Measurements from ENCODE around the gene ITGA3. TPM values are rescaled to one million over a fixed set of nuclear protein-coding genes. Genes with fewer than 3 reads are reported as not detected.

ITGA3 gene
- total RNA-seq, 1 experiment from 2014 or later, result 22.5 TPM

DNA sequence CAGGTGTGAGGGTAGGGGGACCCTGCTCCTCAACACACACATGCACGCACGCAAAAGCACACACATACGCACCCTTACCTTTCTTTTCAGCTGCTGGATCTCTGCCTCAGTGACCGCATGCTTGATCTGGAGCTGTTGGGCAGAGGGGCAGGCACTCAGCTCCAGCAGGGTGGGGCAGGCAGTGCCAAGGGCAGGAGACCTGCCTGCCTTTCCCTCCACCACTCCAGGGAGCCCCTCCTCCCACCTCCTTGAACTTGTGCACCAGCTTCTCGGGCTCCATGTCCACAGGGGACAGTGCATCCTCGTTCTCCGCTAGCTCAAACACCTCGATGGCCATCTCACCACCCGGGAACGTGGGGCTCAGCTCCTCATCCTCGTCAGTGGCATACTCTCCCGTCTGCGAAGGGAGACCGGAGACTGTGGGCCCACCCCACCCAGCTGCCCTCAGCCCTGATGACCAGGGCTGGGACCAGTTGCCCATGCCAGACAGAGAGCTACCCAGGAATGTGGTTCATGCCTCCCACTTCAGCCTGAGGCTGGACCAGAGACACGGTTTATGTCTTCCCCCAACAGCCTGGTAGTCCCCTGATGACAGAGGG lies 83.4 kb downstream of the ITGA3 start:
- Histone ChIP-seq H2BK12ac (ENCODE audit: insufficient read length, low read depth, low read length) (no peak overlapping the region), H3K79me2 (ENCODE audit: insufficient read depth, low read length) (no peaks in the 10 kb centered on the region), H2BK5ac (ENCODE audit: insufficient read length, low read length) (no peak overlapping the region), H3K4ac (ENCODE audit: low read depth, low read length) (no peak overlapping the region), H2BK20ac (ENCODE audit: low read depth, low read length, poor library complexity, severe bottlenecking) (no peak overlapping the region), H2AK5ac (ENCODE audit: insufficient read length, low read length) (no peak overlapping the region), H3K4me2 (ENCODE audit: insufficient read depth, insufficient read length, low read length) (no peak overlapping the region), H3K56ac (ENCODE audit: insufficient read length, low read depth, low read length) (no peak overlapping the region), H4K8ac (replicated peaks; ENCODE audit: insufficient read length, low read depth, low read length) (no peak overlapping the region), H4K91ac (ENCODE audit: insufficient read length, low read depth, low read length) (no peak overlapping the region), H2AFZ (ENCODE audit: low read length) (no peak overlapping the region), H3K79me1 (ENCODE audit: insufficient read depth, low read depth, low read length, poor library complexity, severe bottlenecking) (no peaks in the 10 kb centered on the region), H3K27me3 (ENCODE audit: insufficient read depth, low read length) (no peaks in the 10 kb centered on the region), H2BK120ac (ENCODE audit: low read depth, low read length, poor library complexity, severe bottlenecking) (no peak overlapping the region), H3T11ph (ENCODE audit: low read length) (no peak overlapping the region), H4K20me1 (ENCODE audit: control insufficient read depth, insufficient read depth, insufficient read length) (peaks cover 2% of the 10 kb centered on the region), H3K9me3 (ENCODE audit: control insufficient read depth, low read depth, low read length) (no peaks in the 10 kb centered on the region), H3K23ac (ENCODE audit: insufficient read length, low read depth, low read length) (no peak overlapping the region), H2BK15ac (ENCODE audit: low read depth, low read length) (no peak overlapping the region), H3K23me2 (ENCODE audit: insufficient read length, low read depth, low read length, poor library complexity, severe bottlenecking) (no peaks in the 10 kb centered on the region), H3K4me1 (ENCODE audit: insufficient read depth, low read length) (no peaks in the 10 kb centered on the region; the same call in 1 of the 2 replicates), H4K5ac (ENCODE audit: insufficient read length, low read depth, low read length) (no peak overlapping the region), H3K27ac (ENCODE audit: insufficient read length, low read depth, low read length) (no peak overlapping the region), H3K14ac (ENCODE audit: insufficient read depth, low read length) (no peak overlapping the region), H3K18ac (ENCODE audit: insufficient read length, low read depth, low read length) (no peak overlapping the region), H3K9ac (ENCODE audit: extremely low read depth, insufficient read length, low read length) (no peak overlapping the region)
- Mint-ChIP-seq H3K36me3 (ENCODE audit: insufficient read depth in 1 of 3, low read depth in 3 of 3) (peaks cover 30 to 82% (median 72%) of the 10 kb centered on the region in 3 experiments; a peak in 6 of 7 replicates), H3K27me3 (ENCODE audit: low read depth) (no peaks in the 10 kb centered on the region; the same call in 1 of the 2 replicates), H3K4me1 (peaks cover 8 to 17% of the 10 kb centered on the region in 2 experiments), H3K9me3 (no peaks in the 10 kb centered on the region), H3K4me3 (no peak overlapping the region), H3K27ac (no peak overlapping the region)
- TF ChIP-seq, protein P1, sequence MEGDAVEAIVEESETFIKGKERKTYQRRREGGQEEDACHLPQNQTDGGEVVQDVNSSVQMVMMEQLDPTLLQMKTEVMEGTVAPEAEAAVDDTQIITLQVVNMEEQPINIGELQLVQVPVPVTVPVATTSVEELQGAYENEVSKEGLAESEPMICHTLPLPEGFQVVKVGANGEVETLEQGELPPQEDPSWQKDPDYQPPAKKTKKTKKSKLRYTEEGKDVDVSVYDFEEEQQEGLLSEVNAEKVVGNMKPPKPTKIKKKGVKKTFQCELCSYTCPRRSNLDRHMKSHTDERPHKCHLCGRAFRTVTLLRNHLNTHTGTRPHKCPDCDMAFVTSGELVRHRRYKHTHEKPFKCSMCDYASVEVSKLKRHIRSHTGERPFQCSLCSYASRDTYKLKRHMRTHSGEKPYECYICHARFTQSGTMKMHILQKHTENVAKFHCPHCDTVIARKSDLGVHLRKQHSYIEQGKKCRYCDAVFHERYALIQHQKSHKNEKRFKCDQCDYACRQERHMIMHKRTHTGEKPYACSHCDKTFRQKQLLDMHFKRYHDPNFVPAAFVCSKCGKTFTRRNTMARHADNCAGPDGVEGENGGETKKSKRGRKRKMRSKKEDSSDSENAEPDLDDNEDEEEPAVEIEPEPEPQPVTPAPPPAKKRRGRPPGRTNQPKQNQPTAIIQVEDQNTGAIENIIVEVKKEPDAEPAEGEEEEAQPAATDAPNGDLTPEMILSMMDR (conservative IDR thresholded peaks at IDR 0.05), result no peak
- DNase-seq, result no peak
- no CpG with 5 or more reads among the region's 15 CpGs for WGBS (ENCODE audit: extremely low coverage, insufficient read length, low lambda C conversion rate)

Other genes starting within 250 kb of the ITGA3 start
- not detected in 2 replicates for gene TAC4, start 208.0 kb upstream of the ITGA3 start, total RNA-seq (2021)
- gene DLX4, start 86.9 kb upstream of the ITGA3 start, total RNA-seq (2021), result 1.7 and 2.5 TPM in 2 replicates
- 1.1 and 1.2 TPM in 2 replicates for gene DLX3, start 60.9 kb upstream of the ITGA3 start, total RNA-seq (2021)
- gene PDK2, start 39.2 kb downstream of the ITGA3 start, total RNA-seq (2021), result 16.2 and 19.9 TPM in 2 replicates
- 4.8 and 5.9 TPM in 2 replicates for gene SAMD14, start 74.0 kb downstream of the ITGA3 start, total RNA-seq (2021)
- gene PPP1R9B, start 94.6 kb downstream of the ITGA3 start, total RNA-seq (2021), result 23.0 and 25.8 TPM in 2 replicates
- 0.24 TPM in 1 of 2 replicates, not detected in the other for gene SGCA, start 109.9 kb downstream of the ITGA3 start, total RNA-seq (2021)
- 104 and 112 TPM in 2 replicates for gene COL1A1, start 145.5 kb downstream of the ITGA3 start, total RNA-seq (2021)
- 10.9 and 11.2 TPM in 2 replicates for gene TMEM92, start 218.4 kb downstream of the ITGA3 start, total RNA-seq (2021)